Measurements from ENCODE around the gene MMAB. TPM values are rescaled to one million over a fixed set of nuclear protein-coding genes. Genes with fewer than 3 reads are reported as not detected.

Gene MMAB
- total RNA-seq, 1 donor from 2014 or later: 62.8 TPM

DNA sequence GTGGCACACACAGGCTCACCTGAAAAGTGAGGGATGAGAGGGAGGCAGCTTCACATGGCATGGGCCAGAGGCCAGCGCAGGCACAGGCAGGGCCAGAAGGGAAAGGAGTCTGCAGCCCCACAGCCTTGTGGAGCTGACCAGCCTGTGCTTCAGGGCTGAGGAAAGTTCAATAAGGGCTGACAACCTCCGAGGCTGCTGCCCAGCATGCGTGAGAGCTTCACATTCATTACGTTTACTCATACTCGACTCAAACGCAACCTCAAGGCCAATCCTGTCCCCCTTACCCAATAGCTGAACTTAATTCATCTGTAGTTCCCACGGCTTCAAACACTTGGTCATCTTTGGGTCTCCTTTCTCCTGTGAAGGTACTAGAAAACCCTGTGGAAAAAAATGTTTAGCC is 4.8 kb downstream of the MMAB start:
- TF ChIP-seq, protein P1, sequence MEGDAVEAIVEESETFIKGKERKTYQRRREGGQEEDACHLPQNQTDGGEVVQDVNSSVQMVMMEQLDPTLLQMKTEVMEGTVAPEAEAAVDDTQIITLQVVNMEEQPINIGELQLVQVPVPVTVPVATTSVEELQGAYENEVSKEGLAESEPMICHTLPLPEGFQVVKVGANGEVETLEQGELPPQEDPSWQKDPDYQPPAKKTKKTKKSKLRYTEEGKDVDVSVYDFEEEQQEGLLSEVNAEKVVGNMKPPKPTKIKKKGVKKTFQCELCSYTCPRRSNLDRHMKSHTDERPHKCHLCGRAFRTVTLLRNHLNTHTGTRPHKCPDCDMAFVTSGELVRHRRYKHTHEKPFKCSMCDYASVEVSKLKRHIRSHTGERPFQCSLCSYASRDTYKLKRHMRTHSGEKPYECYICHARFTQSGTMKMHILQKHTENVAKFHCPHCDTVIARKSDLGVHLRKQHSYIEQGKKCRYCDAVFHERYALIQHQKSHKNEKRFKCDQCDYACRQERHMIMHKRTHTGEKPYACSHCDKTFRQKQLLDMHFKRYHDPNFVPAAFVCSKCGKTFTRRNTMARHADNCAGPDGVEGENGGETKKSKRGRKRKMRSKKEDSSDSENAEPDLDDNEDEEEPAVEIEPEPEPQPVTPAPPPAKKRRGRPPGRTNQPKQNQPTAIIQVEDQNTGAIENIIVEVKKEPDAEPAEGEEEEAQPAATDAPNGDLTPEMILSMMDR (IDR thresholded peaks at IDR 0.05): no peak
- DNase-seq (no peak), ATAC-seq (ENCODE audit: low read depth) (no peak)
- Mint-ChIP-seq H3K36me3 (ENCODE audit: low read depth) (peaks cover 79% of the 10 kb centered on the region), H3K4me3 (no peak overlapping the region), H3K9me3 (no peaks in the 10 kb centered on the region), H3K27me3 (no peaks in the 10 kb centered on the region), H3K4me1 (peaks cover 11% of the 10 kb centered on the region), H3K27ac (no peak overlapping the region)
- POLR2A ChIA-PET: no interaction called here
- CTCF ChIA-PET: no interaction called here
- intact Hi-C loops (cut with micrococcal nuclease): no loop called here

DNA sequence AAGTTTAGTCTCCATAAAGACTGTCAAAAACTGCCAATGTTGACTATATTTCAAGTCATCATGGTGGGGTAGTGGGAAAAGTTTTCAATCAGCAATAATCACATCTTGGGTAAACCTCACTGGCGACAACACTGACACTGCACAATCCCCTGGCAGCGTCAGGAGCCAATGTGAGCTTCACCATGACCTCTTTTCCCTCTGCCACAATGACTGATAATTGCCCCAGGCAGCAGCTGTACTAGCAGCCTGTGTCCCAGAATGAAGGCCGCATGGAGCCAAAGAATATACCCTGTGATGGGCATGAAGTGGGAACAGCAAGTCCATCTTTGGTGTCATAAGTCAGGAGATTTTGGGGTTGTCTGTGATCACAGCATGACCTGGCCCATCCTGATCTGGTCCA is 5.3 kb downstream of the MMAB start:
- Mint-ChIP-seq H3K4me1 (peaks cover 9% of the 10 kb centered on the region), H3K9me3 (no peaks in the 10 kb centered on the region), H3K4me3 (no peak overlapping the region), H3K27me3 (no peaks in the 10 kb centered on the region), H3K36me3 (ENCODE audit: low read depth) (peaks cover 78% of the 10 kb centered on the region), H3K27ac (no peak overlapping the region)
- TF ChIP-seq, protein P1 (IDR thresholded peaks at IDR 0.05): no peak
- ChIA-PET POLR2A (no interaction called here), CTCF (no interaction called here)
- intact Hi-C loops (cut with micrococcal nuclease): no loop called here
- DNase-seq: no peak
- no peak for ATAC-seq (ENCODE audit: low read depth)

DNA sequence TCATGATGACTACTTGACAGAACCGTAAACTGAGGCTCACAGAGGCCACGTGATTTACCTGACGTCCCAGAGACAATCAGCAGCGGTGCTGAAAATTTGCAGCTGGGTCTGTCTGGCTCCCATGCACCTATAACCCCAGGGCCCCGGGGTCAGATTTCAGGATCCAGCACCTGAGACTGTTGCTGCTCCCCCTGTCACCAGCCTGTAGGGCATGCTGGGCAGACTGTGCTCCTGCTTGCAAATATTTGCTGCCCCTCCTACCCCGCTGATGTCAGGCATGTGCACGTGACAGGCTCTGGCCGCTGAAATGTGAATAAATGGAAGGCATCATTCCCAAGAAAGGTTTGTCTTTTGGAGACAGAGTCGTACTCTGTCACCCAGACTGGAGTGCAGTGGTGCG is 6.0 kb downstream of the MMAB start:
- Mint-ChIP-seq H3K9me3 (peaks cover 3% of the 10 kb centered on the region), H3K27ac (no peak overlapping the region), H3K36me3 (ENCODE audit: low read depth) (peaks cover 81% of the 10 kb centered on the region), H3K27me3 (no peaks in the 10 kb centered on the region), H3K4me3 (no peak overlapping the region), H3K4me1 (peaks cover 2% of the 10 kb centered on the region)
- TF ChIP-seq, protein P1 (IDR thresholded peaks at IDR 0.05): no peak
- DNase-seq: no peak
- POLR2A ChIA-PET: no interaction called here
- ATAC-seq (ENCODE audit: low read depth): no peak
- CTCF ChIA-PET: no interaction called here
- intact Hi-C loops (cut with micrococcal nuclease): no loop called here

DNA sequence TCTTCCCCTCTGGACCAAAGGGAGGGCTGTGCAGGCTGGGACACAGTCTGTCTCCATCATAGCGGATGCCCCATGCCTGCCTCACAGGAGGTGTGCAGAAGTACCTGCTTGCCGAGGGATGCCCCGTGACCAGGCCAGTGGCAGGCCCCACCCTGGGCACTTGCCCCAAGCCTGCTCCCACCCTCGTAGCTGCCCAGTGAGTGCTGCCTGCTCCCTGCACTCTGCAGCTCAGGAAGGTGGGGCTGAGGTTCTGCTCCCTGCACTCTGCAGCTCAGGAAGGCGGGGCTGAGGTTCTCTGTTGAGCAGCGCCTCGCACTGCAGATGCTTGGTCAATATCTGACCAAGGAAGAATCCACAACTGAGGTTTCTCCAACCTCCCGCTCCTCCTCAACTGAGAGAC is 6.9 kb downstream of the MMAB start:
- intact Hi-C loops (cut with micrococcal nuclease): no loop called here
- ChIA-PET POLR2A (no interaction called here), CTCF (no interaction called here)
- DNase-seq (no peak), ATAC-seq (ENCODE audit: low read depth) (no peak)
- peaks cover 86% of the 10 kb centered on the region for H3K36me3 Mint-ChIP-seq (ENCODE audit: low read depth)
- no peaks in the 10 kb centered on the region for H3K4me1 Mint-ChIP-seq
- TF ChIP-seq, protein P1 (IDR thresholded peaks at IDR 0.05): no peak
- peaks cover 6% of the 10 kb centered on the region for H3K9me3 Mint-ChIP-seq
- H3K4me3 Mint-ChIP-seq: no peak overlapping the region
- no peaks in the 10 kb centered on the region for H3K27me3 Mint-ChIP-seq
- no peak overlapping the region for H3K27ac Mint-ChIP-seq

DNA sequence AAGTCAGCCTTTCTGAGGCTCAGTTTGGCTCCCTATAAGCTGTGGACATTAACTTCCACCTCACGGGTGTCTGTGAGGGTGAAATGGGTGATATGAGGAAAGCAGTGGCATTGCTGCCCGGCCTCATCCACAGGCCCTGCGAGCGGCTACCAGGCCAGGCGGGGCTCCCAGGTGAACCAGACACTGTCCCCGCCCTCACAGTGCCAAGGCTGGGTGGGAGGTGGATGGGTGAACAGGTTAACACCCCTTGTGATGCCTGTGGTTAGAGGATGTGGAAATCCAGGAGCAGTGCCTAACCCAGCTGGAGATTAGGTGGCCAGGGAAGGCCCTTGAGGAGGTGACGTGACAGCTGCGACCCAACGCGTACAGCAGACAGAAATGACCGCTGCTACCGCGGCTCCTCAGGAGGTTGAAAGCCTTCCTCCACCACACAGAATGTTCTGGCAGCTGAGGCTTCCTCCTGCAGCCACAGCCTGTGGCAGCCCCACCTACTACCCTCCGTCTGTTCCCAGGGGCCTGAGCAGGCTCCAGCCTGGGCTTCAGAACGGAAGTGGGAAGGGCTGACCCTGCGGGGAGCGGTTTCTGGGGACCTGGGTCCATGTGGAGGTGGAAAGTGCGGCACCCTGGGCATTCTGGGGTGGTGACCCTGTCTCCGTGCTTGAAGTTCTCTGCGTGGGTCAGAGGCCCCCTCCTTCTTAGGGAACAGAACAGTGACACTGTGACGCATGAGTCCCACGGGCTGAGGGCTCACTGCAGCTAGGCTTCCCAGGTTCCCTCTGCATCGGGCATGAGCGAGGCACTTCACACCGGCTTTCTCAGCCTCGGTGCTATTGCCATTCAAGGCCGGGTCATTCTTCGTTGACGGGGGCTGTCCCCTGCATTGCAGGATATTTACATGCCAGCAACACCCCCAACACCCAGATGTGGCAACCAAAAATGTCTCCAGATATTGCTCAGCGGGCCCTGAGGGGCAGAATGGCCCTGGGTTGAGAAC is 9.7 kb downstream of the MMAB start:
- H3K4me1 Mint-ChIP-seq: no peaks in the 10 kb centered on the region

More for the DNA sequence above, 9.7 kb downstream of the MMAB start:
- intact Hi-C loops (cut with micrococcal nuclease): no loop called here
- no peak for DNase-seq
- ATAC-seq (ENCODE audit: low read depth): no peak
- H3K27me3 Mint-ChIP-seq: no peaks in the 10 kb centered on the region
- peaks cover 70% of the 10 kb centered on the region for H3K36me3 Mint-ChIP-seq (ENCODE audit: low read depth)
- ChIA-PET CTCF (no interaction called here), POLR2A (no interaction called here)
- H3K27ac Mint-ChIP-seq: no peak overlapping the region
- TF ChIP-seq, protein P1 (IDR thresholded peaks at IDR 0.05): no peak
- H3K4me3 Mint-ChIP-seq: no peak overlapping the region
- H3K9me3 Mint-ChIP-seq: peaks cover 6% of the 10 kb centered on the region
